Measurements from ENCODE around the gene CFAP92. TPM values are rescaled to one million over a fixed set of nuclear protein-coding genes. Genes with fewer than 3 reads are reported as not detected.

The CFAP92 gene
- total RNA-seq, 1 donor from 2014 or later: 3.7 TPM

DNA sequence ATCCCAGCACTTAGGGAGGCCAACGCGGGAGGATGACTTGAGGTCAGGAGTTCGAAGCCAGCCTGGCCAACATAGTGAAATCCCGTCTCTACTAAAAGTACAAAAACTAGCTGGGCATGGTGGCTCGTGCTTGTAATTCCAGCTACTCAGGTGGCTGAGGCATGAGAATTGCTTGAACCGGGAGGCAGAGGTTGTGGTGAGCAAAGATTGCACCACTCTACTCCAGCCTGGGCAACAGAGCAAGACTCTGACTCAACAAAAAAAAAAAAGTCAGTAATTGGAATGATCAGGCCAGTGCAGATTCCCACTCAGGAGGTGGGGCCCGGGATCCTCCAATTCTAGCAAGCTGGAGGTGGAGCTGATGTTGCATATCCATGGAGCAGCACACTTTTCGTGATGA lies 5.6 kb downstream of the CFAP92 start:
- Mint-ChIP-seq H3K27ac (ENCODE audit: unreplicated experiment) (no peak overlapping the region), H3K9me3 (ENCODE audit: unreplicated experiment) (no peaks in the 10 kb centered on the region), H3K4me1 (ENCODE audit: unreplicated experiment) (peaks cover 4% of the 10 kb centered on the region), H3K4me3 (ENCODE audit: unreplicated experiment) (no peak overlapping the region), H3K36me3 (ENCODE audit: low read depth, unreplicated experiment) (peaks cover 4% of the 10 kb centered on the region), H3K27me3 (ENCODE audit: unreplicated experiment) (peaks cover 10% of the 10 kb centered on the region)
- TF ChIP-seq, protein P1, sequence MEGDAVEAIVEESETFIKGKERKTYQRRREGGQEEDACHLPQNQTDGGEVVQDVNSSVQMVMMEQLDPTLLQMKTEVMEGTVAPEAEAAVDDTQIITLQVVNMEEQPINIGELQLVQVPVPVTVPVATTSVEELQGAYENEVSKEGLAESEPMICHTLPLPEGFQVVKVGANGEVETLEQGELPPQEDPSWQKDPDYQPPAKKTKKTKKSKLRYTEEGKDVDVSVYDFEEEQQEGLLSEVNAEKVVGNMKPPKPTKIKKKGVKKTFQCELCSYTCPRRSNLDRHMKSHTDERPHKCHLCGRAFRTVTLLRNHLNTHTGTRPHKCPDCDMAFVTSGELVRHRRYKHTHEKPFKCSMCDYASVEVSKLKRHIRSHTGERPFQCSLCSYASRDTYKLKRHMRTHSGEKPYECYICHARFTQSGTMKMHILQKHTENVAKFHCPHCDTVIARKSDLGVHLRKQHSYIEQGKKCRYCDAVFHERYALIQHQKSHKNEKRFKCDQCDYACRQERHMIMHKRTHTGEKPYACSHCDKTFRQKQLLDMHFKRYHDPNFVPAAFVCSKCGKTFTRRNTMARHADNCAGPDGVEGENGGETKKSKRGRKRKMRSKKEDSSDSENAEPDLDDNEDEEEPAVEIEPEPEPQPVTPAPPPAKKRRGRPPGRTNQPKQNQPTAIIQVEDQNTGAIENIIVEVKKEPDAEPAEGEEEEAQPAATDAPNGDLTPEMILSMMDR (IDR thresholded peaks at IDR 0.05; ENCODE audit: unreplicated experiment): no peak
- no peak for DNase-seq (ENCODE audit: low spot score)

GRCh38 chr3:128987302-128988100 lies 6.4 kb downstream of the CFAP92 start:
- TF ChIP-seq, protein P1 (IDR thresholded peaks at IDR 0.05; ENCODE audit: unreplicated experiment): no peak
- H3K4me3 Mint-ChIP-seq (ENCODE audit: unreplicated experiment): no peak overlapping the region
- DNase-seq (ENCODE audit: low spot score): no peak
- no peak overlapping the region for H3K27ac Mint-ChIP-seq (ENCODE audit: unreplicated experiment)
- H3K27me3 Mint-ChIP-seq (ENCODE audit: unreplicated experiment): peaks cover 8% of the 10 kb centered on the region
- peaks cover 4% of the 10 kb centered on the region for H3K36me3 Mint-ChIP-seq (ENCODE audit: low read depth, unreplicated experiment)
- peaks cover 11% of the 10 kb centered on the region for H3K4me1 Mint-ChIP-seq (ENCODE audit: unreplicated experiment)
- no peaks in the 10 kb centered on the region for H3K9me3 Mint-ChIP-seq (ENCODE audit: unreplicated experiment)

DNA sequence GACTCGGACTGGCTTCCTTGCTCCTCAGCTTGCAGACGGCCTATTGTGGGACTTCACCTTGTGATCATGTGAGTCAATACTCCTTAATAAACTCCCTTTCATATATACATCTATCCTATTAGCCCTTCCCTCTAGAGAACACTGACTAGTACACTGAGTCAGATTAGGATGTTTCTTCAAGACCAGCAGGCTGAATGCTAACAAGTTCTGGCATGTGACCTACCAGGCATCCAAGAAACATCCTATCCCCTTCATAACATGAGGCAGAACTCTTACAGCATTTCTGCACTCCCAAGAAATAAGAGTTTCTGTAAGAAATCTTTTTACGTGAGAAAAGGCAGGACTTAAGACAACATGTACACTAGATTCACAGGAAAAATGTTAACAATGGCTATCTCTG lies 9.3 kb downstream of the CFAP92 start:
- Mint-ChIP-seq H3K27ac (ENCODE audit: unreplicated experiment) (no peak overlapping the region), H3K27me3 (ENCODE audit: unreplicated experiment) (peaks cover 5% of the 10 kb centered on the region), H3K36me3 (ENCODE audit: low read depth, unreplicated experiment) (peaks cover 4% of the 10 kb centered on the region), H3K9me3 (ENCODE audit: unreplicated experiment) (no peaks in the 10 kb centered on the region), H3K4me3 (ENCODE audit: unreplicated experiment) (no peak overlapping the region), H3K4me1 (ENCODE audit: unreplicated experiment) (peaks cover 14% of the 10 kb centered on the region)
- no peak for DNase-seq (ENCODE audit: low spot score)
- TF ChIP-seq, protein P1 (IDR thresholded peaks at IDR 0.05; ENCODE audit: unreplicated experiment): no peak

DNA sequence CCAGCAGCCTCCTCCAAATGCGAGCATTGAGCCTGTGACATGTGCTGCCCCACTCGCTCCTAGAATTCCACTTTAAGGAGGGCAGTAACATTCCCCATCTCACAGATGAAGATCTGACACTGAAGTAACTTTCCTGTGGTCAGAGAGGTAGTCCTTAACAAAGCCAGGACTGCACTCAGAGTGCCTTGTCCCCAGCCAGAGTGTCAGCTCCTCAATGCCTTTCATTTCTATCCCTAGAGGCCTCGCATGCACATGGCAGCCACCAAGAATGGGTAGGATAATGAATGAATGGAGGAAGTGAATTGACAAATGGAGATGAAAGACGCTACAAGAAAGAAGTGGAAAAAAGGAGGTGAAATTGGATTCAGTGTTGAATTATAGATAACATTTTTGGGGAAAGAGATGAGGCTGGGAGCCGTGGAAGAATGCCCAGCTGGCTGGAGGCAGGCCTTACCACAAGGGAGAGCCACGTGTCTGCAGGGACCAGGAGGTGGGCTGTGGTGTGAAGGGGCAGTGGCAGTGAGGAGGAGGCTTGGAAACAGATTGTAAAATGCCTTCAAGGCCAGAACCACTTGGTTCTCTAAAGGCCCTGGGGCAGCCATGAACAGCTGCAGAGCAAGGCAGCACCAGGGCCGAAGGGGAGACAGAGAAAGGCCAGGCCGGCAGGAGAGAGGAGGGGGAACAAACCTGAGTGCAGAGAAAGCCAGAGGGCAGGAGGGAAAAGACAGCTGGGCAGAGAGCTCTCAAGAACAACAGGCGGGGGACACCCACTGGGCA lies 10.4 kb downstream of the CFAP92 start:
- TF ChIP-seq, protein P1 (IDR thresholded peaks at IDR 0.05; ENCODE audit: unreplicated experiment): no peak
- Mint-ChIP-seq H3K4me1 (ENCODE audit: unreplicated experiment) (peaks cover 14% of the 10 kb centered on the region), H3K9me3 (ENCODE audit: unreplicated experiment) (no peaks in the 10 kb centered on the region), H3K36me3 (ENCODE audit: low read depth, unreplicated experiment) (peaks cover 4% of the 10 kb centered on the region), H3K27ac (ENCODE audit: unreplicated experiment) (no peak overlapping the region), H3K27me3 (ENCODE audit: unreplicated experiment) (peaks cover 5% of the 10 kb centered on the region), H3K4me3 (ENCODE audit: unreplicated experiment) (no peak overlapping the region)
- DNase-seq (ENCODE audit: low spot score): no peak

- DNase-seq (ENCODE audit: low spot score): no peak
- Mint-ChIP-seq H3K4me1 (ENCODE audit: unreplicated experiment) (peaks cover 7% of the 10 kb centered on the region), H3K9me3 (ENCODE audit: unreplicated experiment) (no peaks in the 10 kb centered on the region), H3K36me3 (ENCODE audit: low read depth, unreplicated experiment) (no peaks in the 10 kb centered on the region), H3K27ac (ENCODE audit: unreplicated experiment) (no peak overlapping the region), H3K4me3 (ENCODE audit: unreplicated experiment) (no peak overlapping the region), H3K27me3 (ENCODE audit: unreplicated experiment) (peaks cover 2% of the 10 kb centered on the region)
- TF ChIP-seq, protein P1 (IDR thresholded peaks at IDR 0.05; ENCODE audit: unreplicated experiment): no peak
These were observed 18.6 kb downstream of the CFAP92 start for GRCh38 chr3:128975276-128975675.

Measured in endothelial cell (in vitro differentiated cells).